Fibroblast of the conjunctiva (primary cell): Measurements from ENCODE around the gene CD247.
"Not testable (repeated sequence)": the region's sequence is repeated elsewhere in the genome, so short reads cannot be mapped to it uniquely, and the experiment has no call there.

Experiments used
- DNase-seq: peaks from one replicate; pipeline ENCODE4 v3.0.0-alpha.2; 2010; ENCODE audit warnings: low read depth

CD247 gene

DNA sequence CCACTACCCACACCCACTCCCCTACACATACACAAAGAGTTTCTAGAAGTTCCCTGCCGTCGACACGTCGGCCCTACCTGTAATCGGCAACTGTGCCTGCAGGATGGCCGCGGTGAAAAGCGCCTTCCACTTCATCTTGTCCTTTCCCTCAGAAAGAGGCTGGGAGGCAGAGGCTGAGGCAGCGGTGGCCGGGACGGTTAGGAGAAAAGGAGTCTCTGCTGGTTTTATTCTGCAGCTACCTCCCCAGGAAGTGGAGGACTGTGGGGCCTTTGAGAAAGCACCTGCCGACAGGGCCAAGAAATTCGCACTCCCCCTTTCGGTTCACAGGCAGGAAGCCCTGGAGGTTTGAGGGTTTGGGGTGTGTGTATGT lies at the start of gene CD247:
TSS of gene CD247 (minus strand) at position 199 of the 370 bp plus-strand sequence. CDS start at position 135, 64 bp downstream.
- no peak for DNase-seq

DNA sequence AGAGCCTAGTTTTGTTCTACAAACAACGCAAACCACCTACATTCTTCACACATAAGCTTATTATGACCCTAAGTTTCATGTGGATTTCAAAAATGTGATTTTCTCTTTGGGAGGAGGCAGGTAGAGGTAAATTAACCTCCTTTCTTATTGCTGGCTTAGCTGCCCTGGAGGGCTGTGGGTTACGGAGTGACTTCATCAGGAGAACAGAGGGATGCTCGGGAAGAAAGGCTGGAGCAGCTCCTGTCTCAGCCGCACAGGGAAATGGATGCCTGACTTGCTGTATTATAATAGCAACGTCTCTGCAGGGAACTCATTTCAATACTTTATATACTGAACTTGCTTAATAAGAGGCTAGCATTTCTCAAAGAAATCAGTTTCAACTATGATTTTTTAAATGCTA lies 49.3 kb upstream of the CD247 start:
- no peak for DNase-seq

DNA sequence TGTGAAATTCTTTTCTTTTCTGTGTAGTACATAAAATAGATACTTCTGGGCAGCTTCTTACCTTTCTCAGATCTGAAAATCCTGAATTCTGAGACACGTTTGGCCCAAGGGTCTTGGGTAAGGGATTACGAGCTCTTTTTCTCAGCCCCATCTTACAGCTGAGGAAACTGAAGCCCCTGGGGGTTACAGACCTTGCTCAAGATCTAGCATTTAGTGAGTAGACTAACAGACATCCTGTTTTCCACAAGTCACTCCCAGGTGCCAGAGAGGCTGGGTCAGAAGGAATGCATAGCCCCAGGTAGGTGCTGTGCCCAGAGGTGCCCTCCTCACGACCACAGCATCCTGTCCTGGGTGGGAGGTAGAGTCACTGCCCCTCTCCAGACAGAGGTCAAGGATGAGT lies 48.4 kb upstream of the CD247 start:
- no peak for DNase-seq

DNA sequence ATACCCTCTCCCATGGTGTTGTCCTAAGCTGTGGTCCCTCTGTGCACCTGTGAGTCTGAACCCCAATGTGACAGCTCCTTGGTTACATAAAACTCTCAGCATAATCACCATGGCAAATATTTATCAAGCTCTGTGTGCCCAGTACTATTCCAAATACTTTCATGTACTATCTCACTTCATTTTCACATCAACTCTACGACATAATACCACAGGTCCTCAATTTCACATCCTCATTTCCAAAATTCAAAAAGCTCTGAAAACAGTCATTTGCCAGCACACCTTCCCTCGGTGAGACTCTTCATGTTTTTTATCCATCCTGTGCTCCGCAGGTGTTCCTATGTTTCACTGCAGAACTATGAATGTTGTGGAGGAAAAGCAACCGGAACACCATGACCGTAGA lies 47.6 kb upstream of the CD247 start:
- no peak for DNase-seq

DNA sequence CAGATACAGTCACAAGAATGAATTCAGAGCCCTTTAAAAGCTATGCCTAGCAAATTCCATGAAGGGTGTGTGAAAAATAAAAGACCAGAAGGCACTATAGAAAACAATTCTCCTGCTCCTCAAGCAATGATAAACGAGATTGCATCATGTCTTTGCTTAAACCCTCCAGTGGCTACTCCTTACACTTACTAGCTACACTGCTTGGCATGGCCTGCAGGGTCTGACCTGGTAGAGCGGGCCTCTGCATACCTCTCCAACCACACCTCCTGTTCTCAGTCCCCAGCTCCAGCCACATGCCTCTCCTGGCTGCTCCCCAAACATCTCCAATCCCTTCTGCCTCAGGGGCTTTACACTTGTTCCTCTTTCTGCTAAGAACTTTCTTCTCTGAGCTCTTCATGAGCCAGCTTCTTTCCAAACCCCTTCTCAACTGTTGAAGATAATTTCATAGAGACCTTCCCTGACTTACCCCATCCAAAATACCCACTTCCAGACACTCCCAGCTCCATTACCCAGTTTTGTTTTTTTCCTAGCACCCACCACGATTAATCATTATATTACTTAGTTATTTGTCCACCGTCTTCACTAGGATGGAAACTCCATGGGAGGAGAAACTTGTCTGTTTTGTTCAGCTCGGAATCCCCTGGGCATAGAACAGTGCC lies 46.4 kb upstream of the CD247 start:
- no peak for DNase-seq

DNA sequence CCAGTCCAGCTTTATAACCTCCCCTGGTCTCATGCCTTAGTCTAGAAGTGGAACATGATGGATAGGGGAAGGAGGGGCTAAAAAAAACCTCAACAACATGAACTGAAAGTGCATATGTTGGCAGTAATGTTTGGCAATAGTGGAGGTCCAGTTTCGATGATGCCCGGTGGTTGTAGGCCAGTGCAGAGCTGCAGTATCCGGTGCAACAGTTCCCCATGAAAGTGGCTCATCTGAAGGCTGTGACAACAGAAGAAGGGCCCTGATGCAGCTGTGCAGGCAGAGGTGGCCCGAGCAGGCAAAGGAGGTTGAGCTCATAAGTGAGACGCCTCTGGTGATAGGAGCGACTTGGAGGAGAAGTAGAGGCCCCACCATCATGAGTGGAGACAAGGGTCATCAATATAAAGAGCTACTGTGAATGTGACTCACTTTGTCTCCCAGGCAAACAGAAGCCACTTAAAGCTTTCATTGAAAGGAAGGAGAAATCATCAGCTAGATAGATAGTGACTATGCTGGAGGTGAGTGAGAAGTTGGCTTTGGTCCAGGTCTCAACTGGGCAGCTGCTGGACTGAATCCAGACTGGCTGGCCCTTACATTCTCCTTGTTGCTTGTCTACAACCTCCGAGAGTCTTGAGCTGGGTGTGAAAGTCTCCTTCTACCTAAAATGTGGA lies 45.4 kb upstream of the CD247 start:
- DNase-seq, result no peak

DNA sequence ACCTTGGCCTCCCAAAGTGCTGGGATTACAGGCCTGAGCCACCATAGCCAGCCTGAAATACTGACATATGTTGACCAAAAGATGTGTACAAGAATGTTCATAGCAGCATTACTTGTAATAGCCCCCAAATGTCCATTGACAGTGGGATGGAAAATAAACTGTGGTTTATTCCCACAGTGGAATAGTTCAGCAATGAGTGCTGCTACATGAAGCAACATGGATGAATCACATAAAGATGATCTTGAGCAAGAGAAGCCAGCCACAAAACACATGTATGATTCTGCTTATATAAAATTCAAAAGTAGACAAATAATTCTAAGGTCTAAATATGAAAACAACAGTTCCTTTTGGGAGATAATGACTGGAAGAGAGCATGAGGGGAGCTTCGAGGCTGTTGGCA lies 44.4 kb upstream of the CD247 start:
- DNase-seq, result no peak

DNA sequence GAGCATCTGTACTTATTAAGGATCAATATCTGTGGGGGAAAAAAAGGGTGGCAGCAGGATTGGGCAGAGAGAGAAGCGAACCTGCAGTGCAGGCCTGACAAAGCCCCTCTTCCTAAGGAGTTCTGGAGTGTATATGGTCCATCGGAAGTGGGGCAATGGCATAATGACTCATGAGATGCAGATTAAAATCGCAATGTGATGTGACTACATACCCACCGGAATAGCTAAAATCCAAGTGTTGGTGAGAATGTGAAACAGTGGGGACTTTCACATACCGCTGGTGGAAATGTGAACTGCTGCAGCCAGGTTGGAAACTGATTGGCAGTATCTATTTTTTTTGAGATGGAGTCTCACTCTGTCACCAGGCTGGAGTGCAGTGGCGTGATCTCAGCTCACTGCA lies 43.4 kb upstream of the CD247 start:
- DNase-seq, result no peak

DNA sequence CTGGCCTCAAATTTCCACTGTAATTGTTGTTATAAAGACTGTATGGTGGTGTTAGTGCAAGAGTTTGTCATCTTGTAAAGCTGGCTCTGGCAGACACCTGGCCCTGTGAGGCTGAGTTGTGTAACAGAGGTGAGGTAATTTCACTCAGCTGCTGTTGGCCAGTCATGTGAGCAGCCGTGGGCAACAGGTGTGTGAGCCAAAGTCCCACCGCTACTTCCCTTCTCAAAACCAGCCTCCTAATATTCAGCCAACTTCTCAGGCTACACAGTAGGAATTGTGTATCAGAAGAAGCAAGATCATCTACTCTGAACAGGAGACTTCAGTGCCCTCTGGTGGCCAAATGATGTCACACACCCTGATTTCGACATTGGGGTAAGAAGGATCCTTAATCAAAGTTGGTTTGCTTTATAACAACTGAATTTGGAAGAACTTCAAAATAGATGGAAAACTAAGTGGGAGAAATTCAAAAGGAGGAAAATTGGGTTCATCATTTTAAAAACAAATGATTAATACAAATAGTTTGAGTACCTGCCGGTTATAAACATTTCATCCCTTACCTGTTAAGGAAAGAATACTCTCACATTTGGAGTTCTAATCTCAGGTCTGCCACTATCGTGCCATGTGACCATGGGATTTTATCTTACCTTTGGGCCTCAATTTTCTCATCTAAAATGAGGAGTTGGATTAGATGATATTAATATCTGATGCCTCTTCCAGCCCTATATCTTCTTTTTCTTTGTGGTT lies 37.8 kb upstream of the CD247 start:
- DNase-seq, result peak; percentile 57

DNA sequence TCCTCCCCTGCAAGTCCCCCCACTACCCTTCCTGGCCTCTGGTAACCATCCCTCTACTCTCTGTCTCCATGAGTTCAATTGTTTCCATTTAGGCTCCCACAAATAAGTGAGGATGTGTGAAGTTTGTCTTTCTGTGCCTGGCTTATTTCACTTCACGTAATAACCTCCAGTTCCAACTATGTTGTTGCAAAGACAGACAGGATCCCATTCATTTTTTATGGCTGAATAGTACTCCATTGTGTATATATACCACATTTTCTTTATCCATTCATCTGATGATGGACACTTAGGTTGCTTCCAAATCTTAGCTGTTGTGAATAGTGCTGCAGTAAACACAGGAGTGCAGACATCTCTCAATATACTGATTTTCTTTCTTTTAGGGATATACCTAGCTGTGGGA lies 36.7 kb upstream of the CD247 start:
- DNase-seq, result not testable (repeated sequence)

DNA sequence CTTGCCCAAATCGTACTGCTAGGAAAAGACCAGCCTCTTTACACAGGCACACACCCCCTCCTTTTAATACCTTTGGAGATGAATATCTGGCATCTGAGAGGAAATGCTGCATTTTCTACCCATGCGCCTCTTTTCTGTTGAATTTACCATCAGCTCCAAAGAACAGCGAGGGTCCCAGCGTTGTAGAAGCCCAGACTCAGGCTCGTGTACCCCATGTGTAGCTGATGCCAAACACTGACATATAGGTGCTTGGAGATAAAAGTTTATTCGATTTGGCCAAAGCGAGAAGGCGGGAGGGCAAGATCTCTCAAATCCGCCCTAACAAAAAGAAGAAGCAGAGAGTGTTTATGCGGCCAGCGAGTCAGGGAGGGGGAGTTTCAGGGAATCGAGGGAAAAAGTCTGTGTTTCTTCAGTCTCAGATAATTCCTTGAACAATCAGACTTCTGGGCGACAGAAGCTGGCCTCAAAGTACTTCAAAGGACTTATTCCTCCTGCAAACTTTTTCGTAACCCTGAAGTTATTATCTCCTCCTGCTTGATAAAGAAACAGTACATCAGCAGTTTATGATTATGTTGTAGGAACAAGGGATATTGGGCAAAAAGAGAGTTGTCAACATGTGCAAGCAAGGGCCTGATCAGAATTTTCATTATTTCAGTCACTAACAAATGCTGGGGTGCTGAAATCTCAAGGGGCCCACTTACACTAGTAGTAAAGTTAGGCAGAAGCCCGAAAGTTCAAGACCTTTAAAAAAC lies 35.9 kb upstream of the CD247 start:
- no peak for DNase-seq

DNA sequence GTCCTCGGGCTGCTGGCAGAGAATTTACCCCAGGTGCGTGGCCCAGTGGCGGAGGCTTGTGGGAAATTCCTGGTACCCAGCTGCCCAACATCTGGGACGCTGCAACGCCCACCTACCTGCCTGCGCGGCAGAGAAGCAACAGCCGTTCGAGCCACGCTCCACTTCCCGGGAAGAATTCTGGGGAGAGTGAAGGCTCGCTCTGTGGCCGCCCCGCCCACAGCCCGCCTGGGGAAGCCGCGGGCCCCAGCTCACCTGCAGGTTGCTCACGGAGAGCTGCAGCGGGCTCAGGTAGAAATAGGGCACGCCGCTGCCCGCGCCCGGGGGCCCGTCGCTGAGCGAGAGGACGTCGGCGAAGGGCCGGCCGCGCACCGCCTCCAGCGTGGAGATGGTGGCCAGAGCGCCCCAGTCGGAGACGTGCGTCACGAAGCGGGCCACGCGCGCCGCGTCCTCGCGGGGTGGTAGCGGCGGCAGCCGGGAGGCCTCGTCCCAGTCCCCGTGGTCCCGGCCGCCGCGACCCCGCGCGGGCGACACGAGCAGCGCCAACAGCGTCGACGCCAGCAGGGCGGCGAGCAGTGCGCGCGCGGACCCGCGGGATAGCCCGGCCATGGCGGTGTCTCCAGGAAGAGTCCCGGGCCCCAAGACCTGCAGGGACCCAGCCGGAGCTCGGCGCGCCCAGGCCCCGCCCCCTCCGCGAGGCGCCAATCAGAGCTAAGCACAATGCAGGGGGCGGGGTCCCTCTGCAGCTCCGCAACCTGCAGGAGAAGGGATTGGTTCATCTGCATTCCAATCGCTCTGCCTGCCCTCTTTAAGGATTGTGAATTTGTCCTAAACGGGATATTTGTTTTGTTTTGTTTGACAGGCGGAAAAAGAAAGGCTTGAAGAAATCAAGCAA lies 35.1 kb upstream of the CD247 start, which contains the start of gene CREG1:
TSS of gene CREG1 (minus strand) at position 627 of the 892 bp plus-strand sequence.
- DNase-seq, result peak; percentile 77

DNA sequence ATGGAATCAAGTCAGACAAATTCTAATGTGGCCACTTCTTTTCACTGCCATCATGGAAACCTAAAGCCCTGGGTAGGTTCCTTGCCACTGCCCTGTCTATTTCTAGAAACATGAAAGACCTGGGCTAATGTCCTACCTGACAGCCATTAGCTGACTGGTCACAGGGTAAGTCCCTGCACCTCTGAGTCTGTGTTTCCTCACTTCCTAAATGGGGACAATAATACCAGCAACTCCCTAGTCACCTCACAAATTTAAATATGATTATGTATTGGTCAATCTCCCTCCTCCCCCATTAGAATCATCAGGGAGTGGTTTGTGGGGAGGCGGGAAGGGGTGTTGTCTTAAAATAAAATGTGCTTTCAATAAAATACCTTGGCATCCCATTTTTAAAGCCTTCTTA lies 33.0 kb upstream of the CD247 start:
- no peak for DNase-seq

DNA sequence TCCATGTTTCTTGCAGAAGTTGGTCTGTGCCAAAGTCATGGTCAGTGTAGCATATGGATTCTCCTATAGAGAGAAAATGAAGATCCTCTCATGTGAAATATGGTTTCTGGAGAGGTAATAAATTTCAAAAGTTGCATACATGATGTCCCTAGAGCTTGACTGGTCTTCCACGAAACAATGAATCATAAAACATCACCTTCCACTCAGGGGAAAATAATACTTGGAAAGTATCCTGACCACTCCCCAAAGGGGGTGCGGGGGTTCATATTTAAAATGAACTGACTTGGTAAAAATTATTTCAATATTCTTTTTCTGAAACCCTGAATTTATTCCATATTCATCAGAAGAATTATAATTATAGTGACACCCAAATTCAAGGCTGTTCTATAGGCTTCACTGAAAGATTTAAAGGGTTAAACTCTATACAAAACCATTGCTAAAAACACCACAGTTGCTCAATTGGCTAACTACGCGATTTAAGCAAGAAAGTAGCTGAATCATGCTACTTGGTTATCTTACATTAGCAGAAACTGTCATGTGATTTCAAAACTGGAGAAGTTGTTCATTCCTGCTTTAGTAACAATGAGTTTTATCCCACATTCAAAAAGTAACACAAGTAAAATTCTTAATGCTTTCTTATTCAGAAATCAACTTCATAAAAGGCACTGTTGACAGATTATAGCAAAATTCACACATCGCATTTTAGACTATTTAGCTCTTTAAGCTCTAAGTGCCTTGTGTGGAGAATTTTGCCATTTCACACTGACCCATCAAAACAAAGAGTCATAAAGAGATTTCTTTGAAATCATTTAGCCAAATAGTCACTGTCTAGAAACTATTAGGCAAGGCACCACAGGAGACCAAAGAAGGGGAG lies 30.0 kb upstream of the CD247 start:
- DNase-seq, result peak; percentile 28

DNA sequence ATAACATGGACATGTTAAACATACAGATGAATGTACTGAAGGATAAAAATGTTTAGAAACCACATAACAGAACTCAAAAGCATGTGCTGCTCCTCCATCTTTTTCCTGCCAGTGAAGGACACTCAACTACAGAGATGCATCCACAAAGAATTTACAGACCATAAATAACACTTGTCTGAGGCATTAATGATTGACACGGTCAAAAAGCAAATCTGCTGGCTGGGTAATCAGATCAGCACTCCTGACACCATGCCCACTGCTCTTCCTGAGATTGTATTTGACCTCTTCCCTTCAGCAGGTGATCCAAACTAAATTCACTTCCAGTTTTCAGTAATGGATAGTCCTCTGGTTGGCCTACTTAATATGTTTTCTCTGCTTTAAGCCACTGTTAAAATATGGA lies 28.6 kb upstream of the CD247 start:
- no peak for DNase-seq

DNA sequence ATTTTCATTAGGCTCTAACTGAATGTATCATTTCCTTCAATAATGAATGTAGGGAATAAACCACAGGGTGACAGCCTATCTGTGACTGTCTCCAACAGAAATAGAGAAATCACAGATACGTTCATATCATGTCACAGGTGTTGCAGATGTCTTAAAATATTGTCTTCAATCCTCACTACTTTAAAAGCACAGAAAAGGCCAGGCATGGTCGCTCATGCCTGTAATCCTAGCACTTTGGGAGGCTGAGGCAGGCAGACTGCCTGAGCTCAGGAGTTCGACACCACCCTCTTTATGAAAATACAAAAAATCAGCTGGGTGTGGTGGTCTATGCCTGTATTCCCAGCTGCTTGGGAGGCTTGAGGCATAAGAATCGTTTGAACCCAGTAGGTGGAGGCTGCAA lies 27.0 kb upstream of the CD247 start:
- DNase-seq, result no peak

DNA sequence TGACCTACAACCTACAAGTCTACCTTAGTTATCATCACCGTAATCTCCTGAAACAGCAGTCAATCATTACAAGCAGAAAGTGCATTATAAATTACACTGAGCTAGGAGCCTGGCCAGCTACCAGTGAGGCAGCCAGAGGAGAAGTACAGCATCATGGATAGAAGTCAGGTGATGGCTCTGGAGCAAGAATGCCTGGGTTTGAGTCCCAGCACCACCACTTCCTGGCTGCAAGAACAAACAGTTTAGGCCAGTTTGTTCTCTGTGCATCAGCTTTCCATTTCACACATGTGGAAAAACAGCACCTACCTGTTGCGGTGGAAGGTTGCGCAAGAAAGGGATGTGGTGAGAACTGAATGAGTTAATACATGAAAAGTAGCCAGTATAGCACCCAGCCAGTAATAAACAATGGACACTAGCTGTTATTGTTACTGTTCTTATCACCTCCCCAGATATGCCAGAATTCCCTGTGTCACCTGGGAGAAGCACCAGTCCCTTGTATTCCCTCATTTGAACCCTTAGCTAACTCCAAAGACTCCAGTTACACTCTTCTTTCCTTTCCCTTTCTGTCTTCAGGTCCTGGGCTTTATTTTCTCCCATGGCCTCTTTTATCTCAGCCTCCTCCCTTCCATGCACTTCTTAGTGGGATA lies 26.2 kb upstream of the CD247 start:
- DNase-seq, result no peak

DNA sequence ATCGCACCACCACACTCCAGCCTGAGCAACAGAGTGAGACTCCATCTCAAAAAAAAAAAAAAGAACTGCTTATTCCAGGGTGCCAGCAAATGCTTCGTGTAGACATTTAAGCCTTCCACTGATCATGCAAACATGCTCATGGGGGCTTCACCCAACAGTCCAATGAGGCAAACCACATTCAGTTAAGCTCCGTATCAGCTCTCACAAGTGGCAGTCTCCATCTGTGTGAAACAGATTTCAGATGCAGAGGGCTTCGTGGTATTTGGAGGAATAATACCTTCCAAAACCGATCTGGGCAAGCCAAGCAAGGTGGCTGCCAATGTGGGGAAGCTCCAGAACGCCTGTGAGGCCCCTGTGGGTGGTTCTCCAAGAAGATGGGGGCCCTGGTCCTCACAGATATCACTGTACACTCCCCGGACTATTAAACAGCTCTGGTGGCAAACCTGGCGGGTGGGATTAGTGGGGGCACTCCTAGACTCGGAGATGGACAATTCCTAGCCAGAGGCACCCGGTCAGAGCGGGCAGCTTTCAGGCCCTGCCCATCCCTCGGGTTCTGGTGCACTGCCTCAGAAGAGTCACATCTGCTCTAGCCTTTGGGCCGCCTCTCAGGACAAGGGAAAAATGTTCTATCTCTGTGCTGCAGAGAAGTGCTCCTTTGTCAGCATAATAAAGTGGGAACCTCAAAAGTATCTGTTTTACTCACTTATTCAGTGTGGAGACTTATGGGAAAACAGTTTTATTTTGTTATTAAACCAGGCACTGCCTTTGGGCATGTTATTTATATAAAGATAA lies 25.1 kb upstream of the CD247 start:
- DNase-seq, result no peak
